ENCODE measurements around the gene MGMT.

DNA sequence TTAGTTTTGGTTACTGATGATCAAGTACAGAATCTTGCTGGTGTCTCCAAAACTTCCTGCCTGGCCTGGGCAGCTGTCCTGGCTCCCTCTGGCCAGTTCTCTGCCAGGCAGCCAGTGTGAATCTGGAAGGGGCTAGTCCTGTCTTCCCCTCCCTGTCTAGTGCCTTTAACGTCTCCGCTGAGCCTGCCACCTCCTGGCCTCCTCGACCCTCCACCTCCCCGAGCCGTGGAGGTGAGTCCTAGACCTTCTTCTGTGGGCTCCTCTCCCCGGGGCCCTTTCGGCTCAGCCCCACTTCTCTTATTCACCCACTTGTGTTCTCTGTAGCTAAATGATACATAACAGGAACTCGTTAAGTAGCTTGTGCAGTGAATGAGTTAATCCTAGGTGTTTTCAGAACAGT, 218.2 kb downstream of the MGMT start:
- TF ChIP-seq, protein P1, sequence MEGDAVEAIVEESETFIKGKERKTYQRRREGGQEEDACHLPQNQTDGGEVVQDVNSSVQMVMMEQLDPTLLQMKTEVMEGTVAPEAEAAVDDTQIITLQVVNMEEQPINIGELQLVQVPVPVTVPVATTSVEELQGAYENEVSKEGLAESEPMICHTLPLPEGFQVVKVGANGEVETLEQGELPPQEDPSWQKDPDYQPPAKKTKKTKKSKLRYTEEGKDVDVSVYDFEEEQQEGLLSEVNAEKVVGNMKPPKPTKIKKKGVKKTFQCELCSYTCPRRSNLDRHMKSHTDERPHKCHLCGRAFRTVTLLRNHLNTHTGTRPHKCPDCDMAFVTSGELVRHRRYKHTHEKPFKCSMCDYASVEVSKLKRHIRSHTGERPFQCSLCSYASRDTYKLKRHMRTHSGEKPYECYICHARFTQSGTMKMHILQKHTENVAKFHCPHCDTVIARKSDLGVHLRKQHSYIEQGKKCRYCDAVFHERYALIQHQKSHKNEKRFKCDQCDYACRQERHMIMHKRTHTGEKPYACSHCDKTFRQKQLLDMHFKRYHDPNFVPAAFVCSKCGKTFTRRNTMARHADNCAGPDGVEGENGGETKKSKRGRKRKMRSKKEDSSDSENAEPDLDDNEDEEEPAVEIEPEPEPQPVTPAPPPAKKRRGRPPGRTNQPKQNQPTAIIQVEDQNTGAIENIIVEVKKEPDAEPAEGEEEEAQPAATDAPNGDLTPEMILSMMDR (IDR thresholded peaks at IDR 0.05; ENCODE audit: extremely low read depth in 1 of 2, insufficient read depth in 1 of 2, low read depth in 1 of 2, low read length in 2 of 2): no peak
- TF ChIP-seq POLR2AphosphoS5 (IDR thresholded peaks at IDR 0.05; ENCODE audit: insufficient read depth, low read depth, low read length) (no peak), POLR2A (IDR thresholded peaks at IDR 0.05; ENCODE audit: low read depth, low read length) (no peak), GATA2 (IDR thresholded peaks at IDR 0.05; ENCODE audit: insufficient read depth, insufficient read length, low read depth, low read length) (no peak), FOS (IDR thresholded peaks at IDR 0.05; ENCODE audit: borderline replicate concordance, insufficient read depth, low read length) (no peak), EZH2 (IDR thresholded peaks at IDR 0.05; ENCODE audit: borderline replicate concordance, low read depth, low read length, severe bottlenecking) (no peak), MYC (IDR thresholded peaks at IDR 0.05; ENCODE audit: low read depth, low read length) (no peak)
